Stimulated activated CD4-positive, alpha-beta T cell treated with anti-CD3 and anti-CD28 coated beads, Interleukin-12 subunit alpha, Interleukin-12 subunit beta, amount 100 ng/mL, for 48 hours (primary cell): ENCODE data around the gene ETNK2.

Source experiments
- DNase-seq, 3 donors: peaks; one replicate each; pipeline ENCODE4 v3.0.0-alpha.2; 2020; ENCODE audit warnings: low read depth in 2 of 3, low spot score in 1 of 3

ETNK2 gene

GRCh38 chr1:204151552-204152309, at the start of gene ETNK2:
ETNK2 (minus strand) TSS chr1:204152044; CDS start chr1:204151852, 192 bp downstream.
- no peak for DNase-seq

GRCh38 chr1:204201348-204202040, 49.6 kb upstream of the ETNK2 start:
- no peak for DNase-seq

DNA sequence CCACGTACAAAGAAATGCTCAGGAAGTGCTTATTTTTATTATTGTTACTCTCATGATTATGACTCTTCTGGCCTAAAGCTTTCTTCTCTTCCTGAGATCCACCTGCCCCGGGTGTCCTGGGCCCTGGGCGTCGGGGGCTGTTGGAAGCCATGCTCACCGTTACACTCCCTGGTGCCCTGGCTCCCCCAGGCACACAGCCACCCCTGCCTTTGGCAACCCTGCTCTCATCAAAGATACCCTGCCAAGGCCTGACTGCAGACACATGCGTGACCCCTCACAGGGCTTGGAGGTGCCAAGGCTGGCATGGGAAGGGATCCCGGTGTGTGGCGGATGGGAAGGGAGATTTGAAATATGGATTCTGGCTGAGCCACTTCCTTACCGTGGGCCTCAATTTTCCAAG, 47.7 kb upstream of the ETNK2 start:
- no peak for DNase-seq

GRCh38 chr1:204198348-204199340, 46.8 kb upstream of the ETNK2 start:
- no peak for DNase-seq

DNA sequence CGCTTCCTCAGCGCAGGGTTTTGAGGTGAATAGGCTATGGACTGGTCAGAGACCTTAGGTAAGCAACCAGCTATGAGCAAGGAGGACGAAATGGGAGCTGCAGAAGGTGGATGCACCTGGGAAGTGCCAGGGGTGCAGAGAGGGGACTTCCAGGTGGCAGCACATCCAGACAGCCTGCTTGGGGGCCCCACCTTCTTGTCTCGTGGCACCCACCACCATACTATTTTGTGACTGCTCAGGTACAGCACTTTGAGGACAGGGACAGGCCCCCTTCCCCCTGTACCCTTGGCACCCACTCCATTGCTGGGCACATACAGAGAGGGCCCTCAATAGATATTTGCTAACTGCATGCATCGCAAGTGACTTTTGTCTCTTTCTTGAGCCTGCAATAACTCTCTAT, 45.2 kb upstream of the ETNK2 start:
- DNase-seq = no peak

GRCh38 chr1:204196068-204196795, 44.4 kb upstream of the ETNK2 start, which contains the start of gene KISS1:
KISS1 (minus strand) TSS chr1:204196491; CDS start chr1:204192876, 3,615 bp downstream.
- DNase-seq = no peak

GRCh38 chr1:204194771-204195170, 42.9 kb upstream of the ETNK2 start:
- no peak for DNase-seq

DNA sequence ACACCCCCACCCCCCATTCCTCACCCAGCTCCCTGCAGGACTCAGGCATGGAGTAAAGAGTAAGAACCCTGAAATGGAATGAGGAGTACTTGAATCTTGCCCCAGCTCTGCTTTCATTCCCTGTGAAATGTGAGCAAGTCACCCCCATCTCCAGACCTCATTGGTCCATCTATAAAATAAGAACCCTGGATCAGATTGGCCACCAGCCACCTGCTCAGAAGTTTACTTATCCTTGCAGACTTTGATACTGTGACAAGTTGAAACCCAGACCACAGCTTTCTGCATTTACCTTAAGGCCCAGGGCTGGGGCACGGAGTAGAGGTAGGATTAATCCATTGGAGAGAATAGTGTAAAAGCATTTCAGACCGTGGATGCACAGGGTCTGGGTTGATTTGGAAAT, 42.2 kb upstream of the ETNK2 start:
- no peak for DNase-seq

DNA sequence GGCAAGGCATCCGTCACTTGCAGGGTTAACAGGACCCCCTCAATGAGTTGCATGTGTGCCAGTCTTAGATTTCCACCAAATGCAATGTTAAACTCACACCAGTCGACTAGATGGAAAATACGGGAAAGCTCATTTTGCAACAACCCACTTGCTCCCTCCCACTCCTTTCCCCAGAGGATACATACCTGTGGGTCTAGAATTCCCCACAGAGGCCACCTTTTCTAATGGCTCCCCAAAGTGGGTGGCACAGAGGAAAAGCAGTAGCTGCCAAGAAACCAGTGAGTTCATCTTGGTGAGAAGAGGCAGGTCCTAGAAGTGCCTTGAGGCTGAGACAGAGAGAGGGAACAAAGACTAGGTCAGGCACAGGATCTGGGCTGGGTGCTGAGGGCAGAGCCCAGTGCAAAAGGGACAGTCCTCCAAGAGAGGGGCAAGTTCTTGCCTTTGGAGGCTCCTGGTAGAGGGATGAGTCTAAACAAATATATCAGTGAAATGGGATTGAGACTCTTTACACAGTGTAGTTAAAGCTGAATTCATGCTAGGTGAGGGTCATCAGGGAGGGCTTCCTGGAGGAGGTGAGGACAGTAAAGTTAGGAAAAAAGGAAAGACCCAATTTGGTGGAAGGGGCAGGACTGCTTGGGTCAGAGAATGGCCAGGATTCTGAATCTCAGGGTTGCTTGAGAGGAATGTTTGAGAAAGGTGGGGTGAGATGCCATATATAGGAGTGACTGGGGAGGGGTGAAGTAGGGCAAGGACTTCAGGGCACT, 40.9 kb upstream of the ETNK2 start:
- no peak for DNase-seq

DNA sequence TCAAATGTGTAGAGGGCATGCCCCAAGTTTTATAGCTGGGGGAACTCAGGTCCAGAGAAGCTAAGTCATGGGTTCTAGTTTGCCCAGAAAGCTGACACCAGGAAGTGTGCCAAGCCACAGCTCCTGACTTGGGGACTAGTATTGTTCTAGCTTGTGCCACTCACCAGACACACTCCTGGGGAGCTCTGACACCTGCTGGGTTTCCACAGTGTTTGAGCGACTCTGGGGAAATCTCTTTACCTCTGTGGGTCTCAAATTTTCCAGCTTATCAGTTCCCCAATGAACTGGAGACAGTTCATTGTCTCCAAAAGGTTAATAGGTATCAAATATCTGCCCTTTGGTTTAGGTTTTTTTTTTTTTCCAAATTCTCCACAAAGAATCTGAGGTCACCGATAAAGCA, 40.2 kb upstream of the ETNK2 start:
- DNase-seq = no peak

GRCh38 chr1:204191456-204191855, 39.6 kb upstream of the ETNK2 start:
- DNase-seq = no peak

GRCh38 chr1:204190212-204191211, 38.7 kb upstream of the ETNK2 start:
- DNase-seq = no peak

DNA sequence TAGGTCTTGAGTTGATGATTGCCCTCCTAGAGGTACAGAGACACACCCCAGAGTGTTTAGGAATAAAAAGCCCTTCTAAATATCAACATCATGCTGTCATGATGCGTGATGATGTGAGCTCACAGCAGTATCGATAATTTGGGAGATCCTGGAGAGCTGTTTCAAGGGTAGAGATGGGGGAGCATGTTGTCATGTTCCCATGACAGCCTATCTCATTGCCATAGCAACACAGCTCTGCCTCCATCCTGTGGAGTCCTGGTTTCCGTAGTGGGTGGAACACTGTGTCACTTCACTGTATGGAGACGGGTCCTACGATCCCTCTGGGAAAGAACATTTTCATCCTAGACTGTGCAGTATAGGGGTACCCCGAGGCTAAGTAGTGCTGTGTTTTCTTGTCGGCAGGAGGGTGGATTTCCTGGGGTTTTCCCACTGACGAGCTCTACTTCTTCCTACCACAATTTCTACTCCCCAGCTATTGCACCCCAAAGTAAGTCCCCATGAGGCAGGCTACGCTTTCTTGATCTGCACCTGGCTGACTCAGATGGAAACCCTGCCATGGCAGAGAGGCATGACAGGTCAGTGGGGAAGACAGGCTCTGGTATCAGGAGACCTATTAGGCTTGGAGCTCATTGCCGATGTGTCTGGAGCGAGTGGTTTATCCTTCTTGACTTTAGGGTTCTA, 37.3 kb upstream of the ETNK2 start:
- DNase-seq = no peak

DNA sequence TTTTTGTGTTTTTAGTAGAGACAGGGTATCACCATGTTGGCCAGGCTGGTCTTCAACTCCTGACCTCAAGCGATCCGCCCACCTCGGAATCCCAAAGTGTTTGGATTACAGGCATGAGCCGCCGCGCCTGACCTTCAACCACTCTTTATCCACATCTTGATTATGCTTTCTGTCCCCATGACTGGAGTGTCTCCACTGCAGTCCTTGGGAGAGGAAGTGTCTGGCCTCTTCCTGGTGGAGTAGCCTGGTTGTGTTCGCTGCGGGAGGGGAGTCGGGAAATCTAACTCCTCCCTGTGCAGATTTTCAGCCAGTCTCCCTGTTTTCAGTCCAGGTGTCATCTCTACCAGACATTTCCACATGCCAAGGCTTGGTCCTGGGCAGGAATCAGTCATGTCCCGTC, 34.8 kb upstream of the ETNK2 start:
- DNase-seq = no peak

- DNase-seq = no peak
These were observed 29.3 kb upstream of the ETNK2 start for GRCh38 chr1:204181116-204181515.

- no peak for DNase-seq
These were observed 28.3 kb upstream of the ETNK2 start for GRCh38 chr1:204180133-204180532.

GRCh38 chr1:204178487-204179281, 26.8 kb upstream of the ETNK2 start:
- no peak for DNase-seq
